NCI-H1694 treated with DMSO at 0.1 percent for 48 hours (cell line): ENCODE measurements around the gene C8G.

ENCODE experiments used
- DNase-seq: peaks from one replicate; lab custom pipeline; 2025; lab: John Stamatoyannopoulos, UW

C8G gene

GRCh38 chr9:136953771-136954269 is 8.8 kb downstream of the C8G start:
- DNase-seq = no peak

DNA sequence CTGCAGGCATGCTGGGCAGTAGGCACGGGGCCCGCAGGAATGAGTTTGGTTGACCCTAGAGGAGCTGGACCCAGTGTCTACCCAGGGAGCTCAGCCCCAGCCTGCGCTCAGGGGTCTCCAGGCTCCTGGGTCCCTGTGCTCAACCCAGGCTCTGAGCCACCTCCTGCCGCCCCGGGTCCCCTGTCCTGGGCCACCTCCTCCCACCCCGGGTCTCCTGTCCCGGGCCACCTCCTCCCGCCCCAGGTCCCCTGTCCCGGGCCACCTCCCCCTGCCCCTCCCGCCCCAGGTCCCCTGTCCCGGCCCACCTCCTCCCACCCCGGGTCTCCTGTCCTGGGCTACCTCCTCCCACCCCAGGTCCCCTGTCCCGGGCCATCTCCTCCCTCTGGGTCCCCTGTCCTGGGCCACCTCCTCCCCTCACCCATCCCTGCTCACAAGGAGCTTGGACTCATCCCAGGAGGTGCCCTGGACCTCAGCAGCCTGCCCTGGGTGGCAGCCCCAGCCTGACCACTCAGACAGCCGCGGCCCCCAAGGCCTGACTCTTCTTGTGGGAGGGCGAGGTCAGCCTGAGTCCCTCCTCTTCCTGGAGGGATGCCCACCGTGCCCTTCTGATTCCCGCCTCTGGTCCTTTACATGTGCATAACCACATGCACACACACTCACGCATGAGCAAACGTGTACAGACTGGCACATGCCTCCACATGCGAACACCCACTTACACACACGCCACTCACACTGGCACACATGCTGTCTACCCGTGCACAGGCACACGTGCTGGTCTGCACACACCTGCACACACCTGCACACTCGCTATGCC is 9.4 kb downstream of the C8G start:
- DNase-seq = no peak

DNA sequence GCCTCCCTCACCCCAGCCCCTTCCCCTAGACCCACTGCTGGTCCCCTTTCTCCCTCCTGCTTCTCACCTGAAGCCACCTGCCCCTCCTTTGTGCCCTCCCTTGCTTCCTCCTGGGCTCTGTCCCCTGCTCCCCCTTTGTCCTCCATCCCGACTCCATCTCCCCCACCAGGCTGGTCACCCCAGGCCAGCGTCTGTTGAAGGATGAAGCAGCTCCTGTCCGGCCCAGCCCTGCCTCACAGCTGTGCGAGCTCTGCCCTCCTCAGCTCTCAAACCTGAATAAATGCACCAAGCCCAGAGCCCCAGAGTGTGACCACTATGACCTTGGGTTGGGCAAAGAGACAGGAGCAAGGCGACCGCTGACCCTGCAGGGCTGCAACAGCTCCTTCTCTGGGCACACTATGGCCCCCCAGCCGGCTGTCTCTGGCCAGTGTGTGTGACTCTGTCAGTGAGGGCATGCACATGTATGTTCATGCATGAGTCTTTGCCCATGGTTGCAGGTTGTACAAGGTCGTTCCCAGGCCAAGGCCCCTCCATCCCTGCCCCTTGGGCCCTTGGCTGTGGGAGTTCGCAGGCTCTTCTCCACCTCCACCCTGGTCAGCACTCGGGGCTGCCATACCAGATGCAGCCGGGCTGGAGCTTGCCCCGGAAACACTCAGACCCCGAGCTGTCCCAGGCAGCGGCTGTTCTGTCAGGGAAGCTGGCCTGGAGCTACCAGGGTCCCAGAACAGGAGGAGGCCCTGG is 10.3 kb downstream of the C8G start:
- no peak for DNase-seq

GRCh38 chr9:136955943-136956335 is 10.9 kb downstream of the C8G start:
- DNase-seq = no peak

DNA sequence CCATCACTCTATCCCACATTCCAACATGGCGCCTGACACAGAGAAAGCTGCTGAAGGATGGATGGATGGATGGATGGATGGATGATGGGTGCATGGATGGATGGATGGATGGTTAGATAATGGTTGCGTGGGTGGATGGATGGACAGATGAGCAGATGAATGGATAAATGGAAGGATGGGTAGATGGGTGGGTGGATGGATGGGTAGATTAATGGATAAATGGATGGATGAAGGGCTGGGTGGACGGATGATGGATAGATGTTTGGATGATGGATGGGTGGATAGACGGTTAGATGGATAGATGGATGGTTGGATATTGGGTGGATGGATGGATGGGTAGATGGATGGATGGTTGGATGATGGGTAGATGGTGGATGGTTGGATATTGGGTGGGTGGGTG is 11.6 kb downstream of the C8G start:
- DNase-seq = no peak

DNA sequence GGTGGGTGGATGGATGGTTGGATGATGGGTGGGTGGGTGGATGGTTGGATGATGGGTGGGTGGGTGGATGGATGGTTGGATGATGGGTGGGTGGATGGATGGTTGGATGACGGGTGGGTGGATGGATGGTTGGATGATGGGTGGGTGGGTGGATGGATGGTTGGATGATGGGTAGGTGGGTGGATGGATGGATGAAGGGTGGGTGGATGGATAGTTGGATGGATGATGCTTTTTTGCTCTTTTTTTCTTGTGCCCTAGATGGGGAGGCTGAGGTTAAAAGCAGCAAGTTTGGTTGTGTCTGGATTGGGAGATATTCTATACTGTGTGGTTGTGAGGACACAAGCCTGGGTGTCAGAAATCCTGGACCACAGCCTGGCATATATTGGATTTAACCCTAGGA is 12.4 kb downstream of the C8G start:
- DNase-seq = no peak

DNA sequence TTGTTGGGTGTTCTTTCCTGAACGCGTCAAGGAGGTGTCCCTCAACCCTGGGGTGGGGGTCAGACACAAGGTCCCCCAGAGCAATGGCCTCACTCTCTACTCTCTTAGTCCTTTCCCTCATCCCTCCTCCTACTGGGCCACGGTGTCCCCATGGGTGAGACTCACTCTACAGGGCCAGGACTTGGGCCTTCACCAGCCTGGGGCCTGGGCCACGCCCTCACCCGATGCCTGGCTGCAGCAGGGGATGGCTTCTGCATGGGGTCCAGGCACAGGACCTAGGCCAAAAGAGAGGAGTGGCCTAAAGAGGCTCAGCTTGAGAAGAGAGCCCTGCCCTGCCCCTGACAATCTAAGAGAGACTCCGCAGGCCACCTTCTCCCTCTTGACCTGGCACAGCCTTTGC is 12.9 kb downstream of the C8G start:
- no peak for DNase-seq

DNA sequence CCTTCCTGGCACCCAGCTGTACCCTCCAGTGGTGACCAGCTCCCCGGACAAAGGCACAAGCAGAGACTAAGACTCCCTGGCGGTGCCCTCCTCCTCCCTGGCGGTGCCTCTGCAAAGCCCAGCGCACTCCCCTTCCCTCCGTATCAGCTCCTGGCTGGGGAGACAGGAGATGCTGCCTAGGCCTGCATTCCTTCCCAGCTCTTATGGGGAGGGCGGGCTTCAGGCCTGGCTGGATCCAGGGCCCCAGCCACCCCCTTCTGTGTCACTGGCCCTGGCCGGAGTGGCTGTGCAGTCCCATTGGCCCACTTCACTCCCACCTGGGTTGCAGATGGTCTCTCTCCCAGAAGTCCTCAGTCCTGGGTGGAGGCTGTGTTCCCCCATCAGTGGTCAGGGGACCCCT is 13.4 kb downstream of the C8G start:
- DNase-seq = no peak

DNA sequence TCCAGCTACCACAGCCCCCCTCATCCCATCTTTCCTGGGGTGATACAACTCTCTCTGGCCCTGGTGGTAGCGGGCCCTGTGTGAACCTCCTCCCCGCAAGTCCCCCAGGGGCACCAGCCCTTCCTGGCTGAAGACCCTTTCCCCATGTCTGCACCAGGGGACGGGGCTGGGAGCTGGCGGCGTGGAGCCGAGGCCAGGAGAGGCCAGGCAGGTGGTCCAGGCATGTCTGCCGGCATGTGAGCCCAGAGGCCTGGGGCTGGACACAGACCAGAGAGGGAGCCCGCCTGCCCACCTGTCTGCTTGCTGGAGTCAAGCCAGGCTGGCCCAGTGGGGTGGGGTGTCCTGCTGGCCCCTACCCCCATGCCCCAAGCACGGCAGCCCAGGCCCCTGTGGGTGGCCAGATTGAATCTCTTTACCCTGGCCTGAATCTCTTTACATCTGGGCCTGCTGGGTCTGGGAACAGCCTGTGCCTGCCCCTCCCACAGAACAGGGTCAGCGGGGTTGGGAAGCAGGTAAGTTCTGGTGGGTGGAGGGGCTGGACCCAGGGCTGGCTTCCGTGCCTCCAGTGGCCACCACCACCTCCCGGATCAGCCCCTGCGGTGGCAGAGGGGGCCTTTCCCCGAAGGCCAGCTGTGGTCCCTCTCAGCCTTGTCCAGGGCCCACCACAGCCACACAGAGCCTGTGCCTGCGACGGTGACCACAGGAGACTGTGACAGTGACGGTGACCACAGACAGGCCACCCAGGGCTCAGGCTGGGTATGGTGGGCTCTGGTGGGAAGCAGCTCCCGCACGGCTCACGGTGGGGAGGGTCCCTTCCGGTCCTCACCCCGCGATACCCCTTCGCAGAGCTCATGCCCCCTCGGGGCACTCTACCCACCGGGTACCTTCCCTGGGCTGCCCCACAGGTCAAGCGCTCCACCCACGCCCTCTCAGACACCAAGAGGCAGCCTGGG is 14.1 kb downstream of the C8G start:
- no peak for DNase-seq

GRCh38 chr9:136960212-136960937 is 15.3 kb downstream of the C8G start:
- no peak for DNase-seq

DNA sequence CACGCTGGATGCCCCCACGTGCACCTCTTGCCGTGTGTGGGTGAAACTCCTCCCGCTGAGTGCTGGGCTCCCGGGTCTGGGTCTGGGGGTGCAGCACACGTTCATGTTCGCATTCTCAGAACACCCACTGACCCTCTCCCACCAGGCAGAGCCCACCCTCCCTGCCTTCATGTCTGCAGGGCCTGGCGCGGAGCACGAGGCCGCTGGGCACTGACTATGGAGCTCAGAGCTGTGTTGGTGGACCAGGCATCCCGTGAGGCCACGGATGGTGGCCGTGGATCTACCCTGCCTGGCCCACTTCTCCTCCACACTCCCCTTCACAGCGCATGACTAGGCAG is 15.9 kb downstream of the C8G start:
- DNase-seq = no peak

DNA sequence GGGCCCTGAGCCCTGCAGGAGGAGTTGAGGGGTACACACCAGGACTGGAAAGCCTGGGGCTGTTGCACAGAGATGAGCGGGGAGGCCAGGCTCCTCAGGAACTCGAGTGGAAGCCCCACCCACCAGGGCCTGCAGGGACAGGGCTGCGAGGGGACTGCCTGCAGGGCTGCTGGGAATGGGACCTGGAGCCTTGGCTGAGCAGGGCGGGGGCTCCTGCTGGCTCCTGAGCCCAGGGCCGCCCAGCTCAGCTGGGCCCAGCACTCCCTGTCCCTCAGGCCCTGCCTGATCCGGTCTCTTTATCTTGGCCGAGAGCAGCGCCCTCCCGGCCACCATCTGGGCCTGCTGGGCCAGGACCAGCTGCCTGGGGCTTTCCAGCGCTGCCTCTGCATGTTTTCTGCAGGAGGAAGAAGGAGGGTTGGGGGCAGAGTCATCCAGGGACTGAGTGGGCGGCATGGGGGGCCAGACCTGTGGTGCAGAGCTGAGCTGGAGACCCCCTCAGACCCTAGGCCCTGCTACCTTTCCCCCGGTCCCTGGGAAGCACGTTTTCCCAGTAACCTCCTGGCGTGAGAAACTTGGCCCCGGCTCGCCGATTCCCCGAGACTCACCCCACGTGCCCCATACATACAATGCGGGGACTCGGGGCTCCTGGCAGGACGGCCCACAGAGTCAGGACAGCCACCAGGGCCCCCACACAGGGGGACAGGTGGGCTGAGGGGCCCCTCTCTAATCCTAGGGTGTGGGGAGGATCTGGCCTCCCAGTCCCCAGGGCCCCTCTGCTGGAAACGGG is 16.4 kb downstream of the C8G start:
- no peak for DNase-seq

- no peak for DNase-seq
Observed at GRCh38 chr9:136962163-136962562, 17.1 kb downstream of the C8G start.

- no peak for DNase-seq
Observed at GRCh38 chr9:136962701-136963248, 17.7 kb downstream of the C8G start.

GRCh38 chr9:136963341-136963740 is 18.3 kb downstream of the C8G start:
- no peak for DNase-seq

DNA sequence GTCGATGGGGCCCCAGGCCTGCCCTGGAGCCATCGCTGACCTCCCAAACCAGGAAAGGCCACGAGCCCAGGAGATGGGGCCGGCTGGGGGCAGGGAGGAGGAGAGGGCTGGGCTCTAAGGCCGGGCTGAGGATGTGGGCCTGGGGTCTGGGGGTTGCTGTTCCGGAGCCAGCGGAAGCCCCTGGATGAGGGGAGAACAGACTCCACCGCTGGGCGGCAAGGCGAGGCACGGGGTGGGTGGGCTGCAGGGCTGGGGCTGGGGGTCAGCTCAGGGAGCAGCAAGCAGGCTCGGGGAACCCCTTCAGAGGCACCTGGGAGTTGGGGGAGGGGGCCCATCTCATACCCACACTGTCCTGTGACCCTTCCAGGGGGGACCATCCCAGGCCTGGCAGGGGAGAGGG is 18.7 kb downstream of the C8G start:
- no peak for DNase-seq

DNA sequence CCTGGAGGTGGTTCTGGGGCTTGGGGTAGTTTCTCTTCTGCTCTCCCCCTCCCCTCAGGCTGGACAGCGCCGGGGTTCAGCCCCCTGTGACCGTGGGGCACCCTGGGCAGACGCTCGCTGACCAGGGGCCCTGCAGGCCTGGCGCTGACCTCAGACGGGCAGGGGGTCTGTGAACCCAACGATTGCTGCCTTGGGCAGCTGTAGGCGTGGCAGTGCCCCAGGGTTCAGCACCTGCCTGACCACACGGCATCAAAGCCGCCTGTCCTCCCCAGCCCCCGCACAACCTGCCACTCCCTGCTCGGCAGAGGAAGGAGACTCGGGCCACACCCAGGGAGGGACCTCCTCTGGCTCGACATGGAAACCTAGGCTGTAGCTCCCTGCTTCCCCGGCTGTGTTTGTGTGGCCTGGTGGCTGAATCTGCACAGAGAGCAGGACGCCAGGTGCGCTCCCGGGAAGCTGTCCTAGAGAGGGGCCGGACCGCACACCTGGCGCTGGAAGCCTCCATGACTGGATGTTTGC is 19.2 kb downstream of the C8G start:
- no peak for DNase-seq

DNA sequence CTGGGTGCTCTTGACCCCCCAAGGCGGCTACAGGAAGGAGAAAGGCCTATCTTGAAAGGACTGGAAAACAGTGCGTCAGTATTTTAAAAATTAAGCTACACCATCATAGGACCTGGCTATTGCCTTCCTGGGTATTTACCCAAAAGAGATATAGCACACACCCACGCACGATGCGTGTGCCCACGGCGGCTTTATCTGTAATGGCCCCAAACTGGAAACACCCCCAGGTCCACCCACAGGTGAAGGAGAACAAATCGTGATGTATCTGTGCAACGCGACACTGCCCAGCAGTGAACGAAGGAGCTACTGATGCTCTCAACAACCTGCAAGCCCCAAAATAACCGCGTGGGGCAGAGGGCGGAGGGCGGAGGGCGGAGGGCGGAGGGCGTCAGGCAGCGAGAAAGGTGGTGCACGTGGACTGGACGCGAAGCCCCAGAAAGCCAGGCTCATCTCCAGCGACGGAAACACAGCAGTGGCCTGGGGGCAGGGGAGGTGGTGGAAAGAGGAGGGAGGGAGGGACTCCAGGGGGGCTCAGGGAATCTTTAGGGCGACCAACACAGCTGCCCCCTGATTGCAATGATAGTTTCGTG is 19.9 kb downstream of the C8G start:
- DNase-seq = no peak

DNA sequence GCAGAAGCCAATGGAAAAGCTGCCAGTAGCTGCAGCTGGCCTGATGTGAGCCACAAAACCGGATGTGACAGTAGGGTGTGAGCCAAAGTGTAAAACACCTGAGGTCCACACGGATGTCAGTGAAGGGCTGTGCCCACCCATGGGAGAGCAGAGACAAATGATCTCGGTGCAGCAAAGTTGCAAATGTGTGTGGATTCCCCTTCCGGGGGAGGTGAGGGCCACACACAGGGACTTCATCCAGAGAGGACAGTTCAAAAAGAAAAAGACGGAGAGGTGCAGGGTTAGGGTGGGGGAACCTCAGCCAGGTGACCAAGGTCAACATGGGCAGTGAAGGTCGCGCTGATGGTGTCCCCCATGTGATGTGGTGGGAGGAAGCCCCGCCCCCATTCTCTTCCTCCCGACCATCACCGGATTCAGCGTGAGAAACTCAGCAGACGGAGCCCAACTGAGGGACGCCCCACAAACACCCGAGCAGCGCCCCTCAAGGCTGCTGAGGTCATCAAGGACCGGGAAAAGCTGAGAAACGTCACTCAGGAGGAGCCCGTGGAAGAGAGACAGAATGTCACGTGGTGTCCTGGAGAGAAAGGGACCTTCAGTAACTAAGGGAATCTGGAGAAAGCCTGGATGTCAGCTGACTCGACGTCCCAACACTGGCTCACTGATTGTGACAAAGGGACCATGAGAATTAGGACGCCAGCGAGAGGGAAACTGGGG is 20.9 kb downstream of the C8G start:
- no peak for DNase-seq
